K562 (cell line): ENCODE data around the gene EFR3B. TPM values are rescaled to one million over a fixed set of nuclear protein-coding genes. Genes with fewer than 3 reads are reported as not detected.

ENCODE experiments used
- ATAC-seq: fragments of 200-7000 bp; cut with Tn5 transposase; 3 replicates; pipeline ENCODE4 v1.9.1; 2020; ENCODE audit warnings: moderate library complexity
- BruUV-seq: library from RNA; stranded (reverse); fragments of 400-500 nt; replicated peaks from 2 replicates; lab custom pipeline; 2021; lab: Mats Ljungman, UMichigan
- CTCF ChIA-PET: fragments of 300-600 bp; formaldehyde crosslinking; extraction: SDS; loops from one replicate; lab custom pipeline; 2021; ENCODE audit warnings: low intra/inter-chr PET ratio; lab: Yijun Ruan, JAX
- POLR2A ChIA-PET: fragments of 300-600, 350-650 bp; sonication (Branson Sonifier 250); formaldehyde crosslinking; extraction: SDS; loops from one replicate; lab custom pipeline; 2021; ENCODE audit warnings: antibody characterized with exemption, inconsistent platforms; lab: Yijun Ruan, JAX
- DNase-seq, 4 experiments: peaks; one replicate each; pipeline versions ENCODE4 v3.0.0 to v3.0.0-alpha.2; 2011 to 2018; ENCODE audit warnings: low spot score in 3 of 4, mixed read lengths in 3 of 4; ENCODE audit errors: extremely low read depth in 1 of 4
- FAIRE-seq: peaks from 2 replicates; lab custom pipeline; 2011; peaks lifted over from hg19 to GRCh38; lab: Jason Lieb, UNC
- H2AFZ ChIP-seq: 2 replicates; pipeline ENCODE4 v1.6.0; 2011; ENCODE audit warnings: low read depth, low read length, control low read depth, inconsistent platforms
- H3K27ac ChIP-seq: fragments of 200-600 bp; 3 replicates; pipeline ENCODE4 v1.8.0; 2011; ENCODE audit warnings: low read depth, mild to moderate bottlenecking, control low read depth, inconsistent platforms, low read length, moderate library complexity, mixed read lengths; ENCODE audit errors: extremely low read depth
- H3K27me3 ChIP-seq, 2 experiments: fragments of 300-600 bp in 1 of 2; 2 replicates in 1 of 2; 3 replicates in 1 of 2; pipeline versions ENCODE4 v1.6.0 to v1.8.0; 2011; ENCODE audit warnings: inconsistent platforms in 2 of 2, low read length in 2 of 2, mild to moderate bottlenecking in 1 of 2, mixed read lengths in 1 of 2, moderate library complexity in 1 of 2; ENCODE audit not compliant: control insufficient read depth in 2 of 2, insufficient read depth in 2 of 2
- H3K36me3 ChIP-seq: fragments of 300-600 bp; 3 replicates; pipeline ENCODE4 v1.8.0; 2011; ENCODE audit warnings: mild to moderate bottlenecking, low read length, inconsistent platforms; ENCODE audit not compliant: control insufficient read depth, insufficient read depth
- H3K4me1 ChIP-seq, 2 experiments: fragments of 200-600 bp in 1 of 2; replicated peaks in 1 of 2; 2 replicates in 1 of 2; 3 replicates in 1 of 2; pipeline versions ENCODE4 v1.5.1 to v1.8.0; 2011; ENCODE audit warnings: inconsistent platforms in 2 of 2, low read length in 2 of 2, mild to moderate bottlenecking in 1 of 2, mixed read lengths in 1 of 2, moderate library complexity in 1 of 2; ENCODE audit not compliant: control insufficient read depth in 2 of 2, insufficient read depth in 2 of 2
- H3K4me2 ChIP-seq: 2 replicates; pipeline ENCODE4 v1.6.1; 2011; ENCODE audit warnings: low read length, control low read depth, inconsistent platforms, mixed read lengths; ENCODE audit not compliant: insufficient read depth
- H3K4me3 ChIP-seq: fragments of 200-600 bp; sonication (generic), shearing (Covaris generic); 2 replicates; pipeline ENCODE4 v1.5.1; 2016; ENCODE audit warnings: control low read depth, inconsistent platforms
- H3K79me2 ChIP-seq: fragments of 200-600 bp; 3 replicates; pipeline ENCODE4 v1.8.0; 2011; ENCODE audit warnings: low read length, inconsistent platforms; ENCODE audit not compliant: control insufficient read depth, insufficient read depth
- H3K9ac ChIP-seq, 2 experiments: 2 replicates each; pipeline versions ENCODE4 v1.6.0 to v1.6.1; 2011; ENCODE audit warnings: low read depth in 2 of 2, low read length in 2 of 2, control low read depth in 1 of 2, inconsistent platforms in 1 of 2, mild to moderate bottlenecking in 1 of 2, mixed read lengths in 1 of 2; ENCODE audit not compliant: insufficient read depth in 1 of 2
- H3K9me1 ChIP-seq: one replicate; pipeline ENCODE4 v1.6.0; 2011; ENCODE audit warnings: inconsistent platforms, mild to moderate bottlenecking, low read length, moderate library complexity; ENCODE audit not compliant: control insufficient read depth, insufficient read depth
- H3K9me3 ChIP-seq: replicated peaks from 2 replicates; pipeline ENCODE4 v1.5.1; 2011; ENCODE audit warnings: low read depth, low read length, inconsistent platforms; ENCODE audit not compliant: control insufficient read depth, insufficient read depth
- H4K20me1 ChIP-seq: replicated peaks from 2 replicates; pipeline ENCODE4 v1.6.1; 2011; ENCODE audit warnings: low read length, inconsistent platforms, mixed read lengths; ENCODE audit not compliant: control insufficient read depth, insufficient read depth
- CAMTA2 ChIP-seq: fragments of 250-450 bp; sonication (Bioruptor Pico); conservative IDR thresholded peaks from 2 replicates; pipeline ENCODE4 v1.5.1; 2022
- CSDE1 ChIP-seq, 2 experiments: fragments of 450-650 bp; IDR thresholded peaks; 2 replicates each; pipeline ENCODE4 v1.6.1; 2016; ENCODE audit warnings: mild to moderate bottlenecking in 1 of 2
- DNMT1 ChIP-seq: fragments of 450-650 bp; IDR thresholded peaks from 2 replicates; pipeline ENCODE4 v1.6.1; 2016; ENCODE audit warnings: antibody characterized with exemption, mild to moderate bottlenecking
- GMEB1 ChIP-seq: fragments of 250-450 bp; sonication (Bioruptor Pico); IDR thresholded peaks from 2 replicates; pipeline ENCODE4 v1.4.0; 2020; ENCODE audit warnings: mild to moderate bottlenecking
- L3MBTL2 ChIP-seq: fragments of 450-650 bp; IDR thresholded peaks from 2 replicates; pipeline ENCODE4 v1.6.1; 2016; ENCODE audit warnings: mild to moderate bottlenecking, moderate library complexity
- SMARCE1 ChIP-seq: fragments of 450-650 bp; IDR thresholded peaks from 2 replicates; pipeline ENCODE4 v1.7.1; 2016; ENCODE audit warnings: mild to moderate bottlenecking
- TCF15 ChIP-seq: fragments of 250-450 bp; sonication (Bioruptor Pico); IDR thresholded peaks from 2 replicates; pipeline ENCODE4 v1.8.0; 2022; ENCODE audit warnings: moderate library complexity, mild to moderate bottlenecking, inconsistent platforms
- TCF7 ChIP-seq: sonication (generic); IDR thresholded peaks from 2 replicates; pipeline ENCODE4 v1.6.1; 2016; ENCODE audit warnings: antibody characterized with exemption, borderline replicate concordance
- WGBS: fragments of 100-300 bp; shearing (Covaris generic); methylation state at CpG from one replicate; pipeline ENCODE4 v1.1.6; 2016; ENCODE audit warnings: low coverage, mixed read lengths; ENCODE audit not compliant: insufficient coverage; ENCODE audit errors: missing lambda C conversion rate; 5-methylcytosine and 5-hydroxymethylcytosine counted together
- in situ Hi-C: fragments of 300-500 bp; cut with MboI; formaldehyde crosslinking; loops from 4 replicates; pipeline ENCODE4 v1.15.0; 2018; ENCODE audit warnings: inconsistent platforms, mixed read lengths
- intact Hi-C: fragments of 100-400 bp; cut with micrococcal nuclease; formaldehyde crosslinking; loops from 2 replicates; pipeline ENCODE4 v1.14.2; 2022
- polyA plus RNA-seq, 8 experiments: library from polyadenylated mRNA; depleted of rRNA in 4 of 8; stranded (reverse) in 5 of 8; unstranded in 3 of 8; fragments of >200 nt; fragmentation: Nextera tagmentation in 2 of 8; fragmentation: Illumina TruSeq in 1 of 8; extraction: Ambion mirVana in 2 of 8; extraction: Trizol in 1 of 8; gene quantifications; 2 replicates each; pipeline versions ENCODE4 v1.2.1 to v1.2.3, GENCODE V29; 2011 to 2014; ENCODE audit warnings: inconsistent platforms in 1 of 8, missing spikeins in 1 of 8
- total RNA-seq, 7 experiments: library from RNA; depleted of rRNA in 6 of 7; stranded (reverse); fragments of >200 nt in 6 of 7; fragmentation: Illumina TruSeq in 2 of 7; extraction: Trizol in 2 of 7; gene quantifications; 2 replicates each; pipeline versions ENCODE4 v1.2.1 to v1.2.3, GENCODE V29; 2011 to 2021; ENCODE audit warnings: low replicate concordance in 1 of 7
- TF ChIP-seq, protein P1 (sequence below): fragments of 450-650 bp; conservative IDR thresholded peaks from 2 replicates; pipeline ENCODE4 v1.6.1; 2016; ENCODE audit warnings: missing genetic modification characterization, low read depth, mild to moderate bottlenecking, missing compliant biosample characterization, moderate library complexity

The EFR3B gene
- total and polyA plus RNA-seq, 9 of the 15 experiments (the other 6 are each of a cell fraction or from before 2014, with no cell fraction given): not detected

- WGBS: 12% methylated on average over 8 of the region's 8 CpGs
- H3K4me3 ChIP-seq: no peak overlapping the region
- no peaks in the 10 kb centered on the region for H4K20me1 ChIP-seq
- POLR2A ChIA-PET: interaction anchor here (1.1 to 2.6 kb wide), 2 partner anchors 11 to 16 kb away, joined by 4 to 13 read pairs; no protein-coding TSS in a partner anchor
- H3K4me1 ChIP-seq: no peaks in the 10 kb centered on the region
- peaks cover 13 to 54% of the 10 kb centered on the region in 2 experiments for H3K27me3 ChIP-seq
- no peaks in the 10 kb centered on the region for H3K9me3 ChIP-seq
- no peaks in the 10 kb centered on the region for H3K36me3 ChIP-seq
- DNase-seq (no peak), ATAC-seq (no peak), FAIRE-seq (no peak)
- no peak for TF ChIP-seq TCF15 (CRISPR knock-in tag)
- TF ChIP-seq CSDE1 (IDR thresholded peaks at IDR 0.05): no peak
- no peak for TF ChIP-seq L3MBTL2
- TF ChIP-seq, protein P1, sequence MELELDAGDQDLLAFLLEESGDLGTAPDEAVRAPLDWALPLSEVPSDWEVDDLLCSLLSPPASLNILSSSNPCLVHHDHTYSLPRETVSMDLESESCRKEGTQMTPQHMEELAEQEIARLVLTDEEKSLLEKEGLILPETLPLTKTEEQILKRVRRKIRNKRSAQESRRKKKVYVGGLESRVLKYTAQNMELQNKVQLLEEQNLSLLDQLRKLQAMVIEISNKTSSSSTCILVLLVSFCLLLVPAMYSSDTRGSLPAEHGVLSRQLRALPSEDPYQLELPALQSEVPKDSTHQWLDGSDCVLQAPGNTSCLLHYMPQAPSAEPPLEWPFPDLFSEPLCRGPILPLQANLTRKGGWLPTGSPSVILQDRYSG (tag): no peak
- TF ChIP-seq SMARCE1: no peak
- no peak for TF ChIP-seq TCF7
- TF ChIP-seq GMEB1 (CRISPR knock-in tag): no peak
- no peak for TF ChIP-seq DNMT1
- TF ChIP-seq CAMTA2 (CRISPR knock-in tag): no peak
- intact Hi-C loops (no loop called here), in situ Hi-C loops (no loop called here)
- H3K4me2 ChIP-seq: no peak overlapping the region
- no peak overlapping the region for H2AFZ ChIP-seq
- H3K9ac ChIP-seq: no peak overlapping the region
- CTCF ChIA-PET: no interaction called here
- H3K27ac ChIP-seq: no peak overlapping the region
- no peaks in the 10 kb centered on the region for H3K9me1 ChIP-seq
- BruUV-seq: no TSS peak
- H3K79me2 ChIP-seq: no peaks in the 10 kb centered on the region
Measured at GRCh38 chr2:25071966-25072365, 30.1 kb downstream of the EFR3B start.
